GM18505 (cell line): ENCODE results near the gene APMAP.
"Not testable (repeated sequence)": the region's sequence is repeated elsewhere in the genome, so short reads cannot be mapped to it uniquely, and the experiment has no call there.

ENCODE experiments used
- ATAC-seq: cut with Tn5 transposase; IDR thresholded peaks from one replicate; pipeline ENCODE4 v1.9.1; 2021; ENCODE audit not compliant: unreplicated experiment
- POLR2A ChIP-seq: IDR thresholded peaks from 4 replicates; pipeline ENCODE4 v1.6.1; 2011; ENCODE audit warnings: borderline replicate concordance; ENCODE audit not compliant: insufficient read depth, insufficient read length; ENCODE audit errors: extremely low read depth

The APMAP gene

DNA sequence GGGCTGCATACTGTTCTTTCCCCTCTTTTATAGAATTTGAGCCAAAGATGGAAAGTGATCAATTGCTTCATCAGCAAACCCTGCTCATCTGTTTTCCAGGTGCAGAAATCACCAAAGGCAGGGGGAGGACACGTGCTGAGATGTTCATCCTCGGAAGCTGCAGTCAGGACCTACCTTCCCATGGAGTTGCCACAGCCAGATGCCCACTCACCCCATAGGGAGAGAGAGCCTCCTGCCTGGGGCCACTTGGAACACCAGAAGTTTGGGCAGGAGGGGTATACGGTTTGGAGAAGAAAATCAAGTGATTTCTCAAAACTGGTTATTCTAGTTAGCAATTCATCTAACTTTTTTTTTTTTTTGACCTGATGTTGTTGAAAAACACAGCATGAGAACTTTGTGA is 48.8 kb downstream of the APMAP start:
- TF ChIP-seq POLR2A: no peak
- no peak for ATAC-seq

DNA sequence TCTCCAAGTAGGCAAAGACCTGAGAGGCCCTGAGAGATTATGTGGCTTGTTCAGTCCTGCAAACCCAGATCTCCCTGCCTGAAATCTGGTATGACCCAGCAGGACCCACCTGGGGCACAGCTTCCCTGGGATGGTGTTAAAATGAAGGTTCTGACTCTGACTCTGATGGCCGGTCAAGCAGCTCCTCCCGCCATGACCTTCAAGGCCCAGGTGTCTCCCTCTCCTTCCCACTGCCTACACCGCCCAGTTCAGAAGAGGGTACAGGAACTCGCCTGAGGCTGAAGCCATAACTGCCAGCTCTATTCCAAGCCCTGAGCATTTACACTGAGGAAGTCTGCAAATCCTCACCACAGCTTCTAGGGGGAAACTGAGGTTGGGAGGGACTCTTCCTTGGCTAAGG is 49.4 kb downstream of the APMAP start:
- ATAC-seq: no peak
- no peak for TF ChIP-seq POLR2A

DNA sequence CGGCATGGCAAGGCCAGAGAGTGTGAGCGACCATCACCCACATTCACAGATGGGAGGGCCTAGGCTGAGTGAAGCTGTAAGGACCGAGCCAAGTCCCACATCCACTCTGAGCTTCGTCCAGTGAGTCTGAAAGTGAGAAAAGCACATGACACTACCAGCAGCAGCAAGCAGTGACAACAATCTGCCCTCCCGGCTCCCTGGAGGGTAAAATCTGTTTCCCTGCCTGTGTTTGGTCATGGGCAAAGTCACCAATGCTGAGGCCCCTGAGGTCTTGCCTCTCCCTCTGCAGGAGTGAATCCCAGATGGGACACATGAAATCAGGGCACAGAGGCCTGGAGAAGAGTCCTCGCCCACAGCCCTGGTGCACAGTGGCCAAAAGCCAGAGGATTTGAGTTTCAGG is 49.9 kb downstream of the APMAP start:
- ATAC-seq: no peak
- TF ChIP-seq POLR2A: no peak

DNA sequence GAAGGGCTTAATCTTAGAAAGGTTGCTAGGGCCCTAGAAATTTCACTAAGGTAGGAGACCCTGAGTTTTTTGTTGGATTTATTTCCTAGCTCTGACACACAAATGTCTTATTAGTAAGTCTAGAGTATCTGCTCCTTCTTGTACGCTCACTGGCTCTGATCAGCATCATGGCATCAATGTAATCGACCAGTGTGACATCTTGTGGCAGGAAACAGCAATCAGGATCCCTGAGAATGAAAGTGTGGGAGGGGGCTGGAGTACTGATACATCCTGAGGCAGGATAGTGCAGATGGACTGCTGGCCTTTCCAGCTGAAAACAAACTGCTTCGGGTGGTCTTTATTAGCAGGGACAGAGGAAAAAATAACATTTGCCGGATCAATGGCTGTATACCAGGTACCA is 53.5 kb downstream of the APMAP start:
- ATAC-seq: no peak
- TF ChIP-seq POLR2A: no peak

DNA sequence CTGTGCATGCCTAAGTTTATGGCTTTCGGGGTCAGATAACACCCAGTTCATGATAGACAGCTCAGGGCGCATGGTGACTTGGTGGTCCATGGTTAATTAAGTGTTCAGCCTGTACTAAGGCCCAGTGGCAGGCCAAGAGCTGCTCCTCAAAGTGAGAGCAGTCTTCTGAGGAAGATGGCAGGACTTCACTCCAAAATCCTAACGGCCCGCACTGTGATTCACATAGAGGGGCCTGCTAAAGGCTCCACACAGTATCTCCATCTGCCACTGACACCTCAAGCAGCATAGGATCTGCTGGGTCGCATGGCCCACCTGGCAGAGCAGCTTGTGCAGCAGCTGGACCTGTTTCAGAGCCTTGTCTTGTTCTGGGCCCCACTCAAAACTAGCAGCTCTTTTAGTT is 54.1 kb downstream of the APMAP start:
- ATAC-seq: no peak
- no peak for TF ChIP-seq POLR2A

DNA sequence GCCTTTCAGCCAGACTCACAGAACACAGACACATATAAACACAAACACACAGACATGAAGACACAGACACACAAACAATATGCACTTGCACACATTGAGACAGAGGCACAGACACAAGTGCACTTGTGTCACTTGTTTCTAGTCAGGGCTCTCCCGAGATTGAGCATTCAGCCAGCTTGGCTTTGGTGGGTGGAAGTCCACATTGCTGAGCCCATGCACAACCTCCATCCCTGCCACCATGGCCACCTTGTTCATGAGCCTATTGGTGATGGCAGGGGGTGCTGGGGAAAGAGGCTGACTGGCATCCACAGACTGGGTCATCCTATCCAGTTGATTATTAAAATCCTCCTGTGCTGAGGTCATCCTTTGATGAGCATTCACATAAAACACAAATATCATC is 55.0 kb downstream of the APMAP start:
- ATAC-seq: no peak
- no peak for TF ChIP-seq POLR2A

DNA sequence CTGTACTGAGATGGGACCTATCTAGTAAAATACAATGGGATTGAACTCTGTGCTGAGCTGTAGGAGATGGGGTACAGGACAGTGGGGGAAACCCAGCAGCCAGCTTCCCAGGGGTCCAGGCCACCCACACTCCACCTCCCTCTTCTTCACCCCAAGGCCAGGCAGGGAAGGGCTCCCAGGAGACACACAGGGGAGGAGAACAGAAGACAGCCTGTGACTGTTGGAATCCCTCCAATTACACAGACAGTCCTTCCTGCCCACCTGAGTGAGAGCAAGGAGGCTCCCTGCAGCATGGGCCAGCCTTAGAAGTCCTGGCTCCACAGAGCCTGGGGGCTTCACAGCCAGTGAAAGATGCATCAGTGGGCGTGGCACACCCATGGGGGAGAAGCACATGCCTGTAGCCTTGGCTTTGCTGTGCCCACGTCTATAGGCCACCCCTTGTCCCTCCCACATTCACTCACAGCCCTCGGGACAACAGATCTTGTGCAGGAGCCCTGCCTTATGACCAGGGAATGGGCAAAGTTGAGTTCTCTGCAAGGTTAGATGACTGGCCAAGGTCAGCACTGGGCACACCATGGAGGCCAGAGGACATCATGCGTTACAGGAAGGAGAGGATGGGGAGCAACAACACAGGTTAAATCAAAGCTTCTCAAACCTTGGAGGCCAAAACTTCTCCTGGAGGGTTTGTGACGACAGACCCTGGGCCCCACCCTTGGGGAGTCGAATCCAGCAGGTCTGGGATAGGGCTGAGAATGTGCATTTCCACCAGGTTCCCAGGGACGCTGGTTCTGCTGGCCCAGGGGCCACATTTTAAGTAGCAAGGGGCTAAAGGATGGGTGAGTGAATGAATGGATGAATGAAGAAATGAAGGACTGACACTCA is 55.8 kb downstream of the APMAP start:
- TF ChIP-seq POLR2A: no peak
- no peak for ATAC-seq

DNA sequence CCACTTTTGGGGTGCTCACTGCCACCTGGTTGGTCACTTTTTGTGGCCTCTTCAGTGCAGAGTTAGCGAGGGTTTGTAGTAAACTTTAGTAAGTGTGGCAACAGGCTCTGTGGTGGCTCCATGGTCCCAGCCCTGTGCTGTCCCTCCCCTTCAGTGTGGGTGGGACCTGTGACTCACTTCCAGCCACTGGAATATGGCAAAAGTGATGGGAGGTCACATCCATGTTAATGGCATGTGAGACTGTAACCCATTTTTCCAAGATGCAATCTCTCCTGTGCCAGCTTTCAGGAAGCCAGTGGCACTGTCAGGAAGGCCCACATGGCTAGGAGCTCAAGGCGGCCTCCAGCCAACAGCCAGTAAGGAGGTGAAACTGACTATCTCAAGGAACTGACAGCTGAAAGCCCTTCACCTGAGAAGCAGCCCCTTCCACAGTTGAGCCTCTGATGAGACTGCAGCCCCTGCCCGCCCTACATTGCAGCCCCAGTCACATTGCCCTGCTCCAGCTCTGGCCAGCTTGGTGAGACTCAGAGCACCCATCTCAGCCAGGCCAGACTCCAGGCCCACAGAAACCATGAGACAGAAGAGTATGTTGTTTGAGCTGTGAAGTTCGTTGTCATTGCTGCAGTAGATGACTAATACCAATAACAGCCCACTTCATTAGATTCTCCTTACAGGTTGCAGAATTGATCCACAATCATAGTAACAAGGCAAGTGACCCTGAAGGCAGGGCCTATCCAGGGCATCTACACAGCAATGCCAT is 56.6 kb downstream of the APMAP start:
- TF ChIP-seq POLR2A: no peak
- no peak for ATAC-seq

DNA sequence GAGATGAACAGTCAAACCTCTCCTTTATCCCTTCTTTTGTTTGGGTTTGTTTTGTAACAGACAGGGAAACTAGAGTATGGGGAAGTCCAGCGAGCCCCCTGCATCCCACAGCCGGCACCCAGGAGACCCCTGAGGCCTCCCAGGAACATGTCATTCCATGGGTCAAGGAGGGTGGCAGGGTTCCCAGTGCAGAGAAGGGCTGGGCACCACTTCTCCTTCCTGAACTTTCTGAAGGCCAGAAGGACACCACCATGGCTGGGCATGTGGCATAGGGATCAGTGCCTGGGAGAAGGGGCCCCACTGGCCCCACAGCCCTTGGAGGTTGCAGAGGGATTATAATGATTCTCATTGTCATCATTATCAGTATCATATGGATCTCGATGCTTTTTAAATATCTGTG is 57.4 kb downstream of the APMAP start:
- TF ChIP-seq POLR2A: no peak
- ATAC-seq: no peak

DNA sequence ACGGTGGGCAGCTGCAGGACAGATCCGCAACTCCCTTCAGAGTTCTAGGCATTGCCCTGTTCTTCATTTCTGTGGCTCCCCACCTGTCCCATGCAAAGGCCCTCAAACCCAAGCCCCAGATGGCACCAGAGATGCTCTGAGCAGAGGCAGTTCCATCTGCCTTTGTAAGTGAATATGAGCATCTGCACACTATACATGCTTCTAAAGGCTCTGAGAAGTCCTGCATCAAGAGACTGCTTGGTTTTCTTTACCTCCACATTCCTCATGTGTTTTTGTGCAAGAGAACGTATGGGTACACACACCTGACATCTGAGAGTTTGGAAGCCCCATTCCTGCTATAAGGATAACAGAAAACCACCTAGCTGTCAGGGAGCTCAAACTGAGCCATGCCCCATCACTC is 57.8 kb downstream of the APMAP start:
- ATAC-seq: no peak
- no peak for TF ChIP-seq POLR2A

DNA sequence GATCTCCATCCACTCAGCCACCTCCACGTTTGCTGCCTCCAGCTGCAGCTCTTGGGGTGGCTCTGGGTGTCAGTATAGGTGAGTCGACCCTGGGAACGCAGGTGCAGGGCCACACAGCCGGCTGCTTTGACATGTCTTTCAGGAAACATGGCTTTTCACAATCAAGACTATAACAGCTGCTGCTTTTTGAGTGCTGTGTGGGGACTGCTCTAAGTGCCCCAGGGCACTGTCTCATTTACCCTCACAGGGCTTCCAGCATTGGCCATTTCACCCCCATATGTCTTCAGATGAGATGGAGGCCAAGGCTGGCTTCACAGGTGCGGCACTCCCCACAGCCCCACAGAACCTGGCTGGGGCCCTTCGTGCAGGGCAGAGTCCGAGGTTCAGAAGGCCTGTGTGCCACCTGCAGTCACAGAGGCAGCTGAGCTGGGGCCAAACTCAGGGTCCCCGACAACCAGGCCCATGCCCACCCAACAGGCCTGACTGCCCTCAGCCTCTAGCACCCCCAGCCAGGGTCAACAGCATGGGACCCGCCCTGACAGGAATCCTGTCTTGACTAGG is 58.4 kb downstream of the APMAP start:
- no peak for TF ChIP-seq POLR2A
- no peak for ATAC-seq

DNA sequence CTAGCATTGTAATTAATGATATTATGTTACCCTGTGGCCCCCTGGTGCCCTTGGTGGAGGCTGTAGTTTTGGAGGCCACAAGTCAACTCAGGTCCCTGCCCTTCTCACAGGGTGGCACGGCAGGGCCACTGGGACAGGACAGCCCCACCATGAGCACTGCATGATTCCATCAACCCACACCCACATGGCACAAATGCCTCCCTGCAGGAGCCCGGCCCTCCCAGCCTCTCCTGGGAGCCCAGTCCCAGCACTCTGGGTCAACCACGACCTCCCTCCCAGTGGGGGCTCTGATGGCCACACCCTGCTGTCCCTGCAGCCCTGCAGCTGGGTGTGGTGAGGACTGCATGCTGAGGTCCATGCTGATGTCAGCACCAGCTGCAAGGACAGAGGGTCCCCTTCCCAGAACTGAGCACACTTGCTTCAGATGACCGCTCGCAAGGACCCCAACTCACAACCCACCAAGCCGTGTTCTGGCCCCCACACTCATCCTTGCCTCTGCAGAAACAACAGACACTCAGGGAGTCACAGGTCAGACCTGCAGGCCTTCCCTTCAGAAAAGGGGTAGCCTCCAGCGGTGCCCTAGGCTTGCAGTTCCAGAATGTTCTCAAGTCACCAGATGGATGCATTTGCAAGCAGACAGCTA is 59.2 kb downstream of the APMAP start:
- no peak for ATAC-seq
- no peak for TF ChIP-seq POLR2A

DNA sequence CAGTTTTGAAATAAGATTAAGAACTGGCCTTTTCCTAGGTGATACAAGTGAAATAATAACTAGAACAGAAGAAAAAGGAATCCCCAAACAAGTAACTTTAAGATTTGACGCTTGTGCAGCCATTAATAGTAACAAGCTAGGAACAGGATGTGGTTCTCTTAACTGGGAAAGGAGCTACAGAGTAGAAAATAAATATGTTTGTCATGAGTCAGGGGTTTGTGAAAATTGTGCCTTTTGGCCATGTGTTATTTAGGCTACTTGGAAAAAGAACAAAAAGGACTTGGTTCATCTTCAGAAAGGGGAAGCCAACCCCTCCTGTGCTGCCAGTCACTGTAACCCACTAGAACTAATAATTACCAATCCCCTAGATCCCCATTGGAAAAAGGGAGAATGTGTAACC is 60.7 kb downstream of the APMAP start:
- not testable (repeated sequence) for ATAC-seq

DNA sequence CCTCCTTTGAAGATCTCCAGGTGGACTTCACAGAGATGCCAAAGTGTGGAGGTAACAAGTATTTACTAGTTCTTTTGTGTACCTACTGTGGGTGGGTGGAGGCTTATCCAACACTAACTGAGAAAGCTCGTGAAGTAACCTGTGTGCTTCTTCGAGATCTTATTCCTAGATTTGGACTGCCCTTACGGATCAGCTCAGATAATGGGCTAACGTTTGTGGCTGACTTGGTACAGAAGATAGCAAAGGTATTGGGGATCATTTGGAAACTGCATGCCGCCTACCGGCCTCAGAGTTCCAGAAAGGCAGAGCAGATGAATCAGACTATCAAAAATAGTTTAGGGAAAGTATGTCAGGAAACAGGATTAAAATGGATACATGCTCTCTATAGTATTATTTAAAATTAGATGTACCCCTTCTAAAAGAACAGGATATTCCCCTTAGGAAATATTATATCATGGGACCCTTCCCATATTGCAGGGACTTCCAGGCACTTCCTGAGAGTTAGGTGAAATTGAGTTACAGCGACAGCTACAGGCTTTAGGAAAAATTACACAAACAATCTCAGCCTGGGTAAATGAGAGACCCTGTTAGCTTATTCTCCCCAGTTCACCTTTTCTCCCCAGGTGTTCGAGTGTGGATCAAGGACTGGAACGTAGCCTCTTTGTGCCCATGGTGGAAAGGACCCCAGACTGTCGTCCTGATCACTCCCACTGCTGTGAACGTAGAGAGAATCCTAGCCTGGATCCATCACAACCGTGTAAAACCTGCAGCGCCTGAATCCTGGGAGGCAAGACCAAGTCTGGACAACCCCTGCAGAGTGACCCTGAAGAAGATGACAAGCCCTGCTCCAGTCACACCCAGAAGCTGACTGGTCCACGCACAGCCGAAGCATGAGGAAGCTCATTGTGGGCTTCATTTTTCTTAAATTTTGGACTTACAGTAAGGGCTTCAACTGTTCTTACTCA is 61.5 kb downstream of the APMAP start:
- ATAC-seq: not testable (repeated sequence)

DNA sequence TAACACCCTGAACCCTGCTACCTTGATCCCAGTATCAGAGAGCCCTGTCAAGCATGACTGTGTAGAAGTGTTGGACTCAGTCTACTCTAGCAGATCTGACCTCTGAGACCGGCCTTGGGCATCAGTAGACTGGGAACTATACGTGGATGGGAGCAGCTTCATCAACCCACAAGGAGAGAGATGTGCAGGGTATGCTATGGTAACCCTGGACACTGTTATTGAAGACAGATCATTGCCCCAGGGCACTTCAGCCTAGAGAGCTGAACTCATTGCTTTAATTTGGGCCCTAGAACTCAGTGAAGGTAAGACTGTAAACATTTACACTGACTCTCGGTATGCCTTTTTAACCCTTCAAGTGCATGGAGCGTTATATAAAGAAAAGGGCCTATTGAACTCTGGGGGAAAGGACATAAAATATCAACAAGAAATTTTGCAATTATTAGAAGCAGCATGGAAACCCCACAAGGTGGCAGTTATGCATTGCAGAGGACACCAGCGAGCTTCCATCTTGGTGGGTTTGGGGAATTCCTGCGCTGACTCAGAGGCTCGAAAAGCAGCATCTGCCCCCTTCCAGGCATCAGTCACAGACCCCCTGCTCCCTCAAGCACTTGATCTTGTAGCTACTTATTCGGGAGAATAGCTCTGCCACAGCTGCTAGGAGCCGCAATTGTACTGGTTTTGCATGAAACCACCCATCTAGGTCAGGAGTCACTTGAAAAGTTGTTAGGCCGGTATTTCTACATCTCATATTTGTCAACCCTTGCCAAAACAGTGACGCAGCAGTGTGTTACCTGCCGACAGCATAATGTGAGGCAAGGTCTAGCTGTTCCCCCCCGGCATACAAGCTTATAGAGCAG is 62.5 kb downstream of the APMAP start:
- ATAC-seq: not testable (repeated sequence)

DNA sequence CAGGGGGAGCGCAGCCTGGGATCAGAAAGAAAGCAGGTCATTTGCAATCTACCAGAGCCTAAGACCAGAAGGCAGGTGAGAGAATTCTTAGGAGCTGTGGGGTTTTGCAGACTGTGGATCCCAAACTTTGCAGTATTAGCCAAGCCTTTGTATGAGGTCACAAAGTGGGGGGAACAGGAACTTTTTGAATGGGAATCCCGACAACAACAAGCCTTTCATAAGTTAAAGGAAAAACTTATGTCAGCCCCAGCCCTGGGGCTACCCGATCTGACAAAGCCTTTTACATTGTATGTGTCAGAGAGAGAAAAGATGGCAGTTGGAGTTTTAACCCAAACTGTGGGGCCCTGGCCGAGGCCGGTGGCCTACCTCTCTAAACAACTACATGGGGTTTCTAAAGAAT is 63.3 kb downstream of the APMAP start:
- not testable (repeated sequence) for ATAC-seq

DNA sequence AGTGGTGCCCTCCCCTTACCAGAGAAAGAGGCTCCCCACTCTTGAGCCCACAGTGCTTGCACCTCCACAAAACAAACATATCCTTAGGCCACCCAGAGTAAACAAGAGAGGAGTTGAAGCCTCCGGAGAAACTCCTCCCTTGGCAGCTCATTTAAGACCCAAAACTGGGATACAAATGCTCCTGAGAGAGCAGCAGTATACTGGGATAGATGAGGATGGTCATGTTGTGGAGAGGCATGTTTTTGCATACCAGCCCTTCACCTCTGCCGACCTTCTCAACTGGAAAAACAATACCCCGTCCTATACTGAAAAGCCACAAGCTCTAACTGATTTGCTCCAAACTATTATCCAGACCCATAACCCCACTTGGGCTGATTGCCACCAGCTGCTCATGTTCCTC is 71.8 kb downstream of the APMAP start:
- ATAC-seq: not testable (repeated sequence)
